AG04449 (cell line): Measurements from ENCODE around the gene PTPN4.

Experiments
- CTCF ChIA-PET: fragments of 350-600 bp; formaldehyde crosslinking; extraction: SDS; loops from one replicate; lab custom pipeline; 2021; ENCODE audit warnings: antibody characterized with exemption; lab: Yijun Ruan, JAX
- POLR2A ChIA-PET: fragments of 400-600, 350-600 bp; formaldehyde crosslinking; extraction: SDS; loops from one replicate; lab custom pipeline; 2020; ENCODE audit warnings: antibody characterized with exemption, inconsistent platforms; lab: Yijun Ruan, JAX
- DNase-seq: peaks from one replicate; pipeline ENCODE4 v3.0.0-alpha.2; 2010; ENCODE audit warnings: low read depth, low spot score
- H3K4me3 ChIP-seq: 2 replicates; pipeline ENCODE4 v1.5.1; 2011; ENCODE audit warnings: low read depth, mild to moderate bottlenecking, control low read depth, low read length
- TF ChIP-seq, protein P1 (sequence below): IDR thresholded peaks from one replicate; pipeline ENCODE4 v1.5.1; 2011; ENCODE audit warnings: mild to moderate bottlenecking, moderate library complexity, low read length, control low read depth, inconsistent platforms; ENCODE audit not compliant: insufficient read depth; ENCODE audit errors: missing control alignments

PTPN4 gene

GRCh38 chr2:119764832-119765231, 5.1 kb downstream of the PTPN4 start:
- no peak for DNase-seq
- POLR2A ChIA-PET: no interaction called here
- CTCF ChIA-PET: interaction anchor here (1.9 kb wide), 1 partner anchor 60 kb away, joined by 4 read pairs; no protein-coding TSS in a partner anchor
- TF ChIP-seq, protein P1, sequence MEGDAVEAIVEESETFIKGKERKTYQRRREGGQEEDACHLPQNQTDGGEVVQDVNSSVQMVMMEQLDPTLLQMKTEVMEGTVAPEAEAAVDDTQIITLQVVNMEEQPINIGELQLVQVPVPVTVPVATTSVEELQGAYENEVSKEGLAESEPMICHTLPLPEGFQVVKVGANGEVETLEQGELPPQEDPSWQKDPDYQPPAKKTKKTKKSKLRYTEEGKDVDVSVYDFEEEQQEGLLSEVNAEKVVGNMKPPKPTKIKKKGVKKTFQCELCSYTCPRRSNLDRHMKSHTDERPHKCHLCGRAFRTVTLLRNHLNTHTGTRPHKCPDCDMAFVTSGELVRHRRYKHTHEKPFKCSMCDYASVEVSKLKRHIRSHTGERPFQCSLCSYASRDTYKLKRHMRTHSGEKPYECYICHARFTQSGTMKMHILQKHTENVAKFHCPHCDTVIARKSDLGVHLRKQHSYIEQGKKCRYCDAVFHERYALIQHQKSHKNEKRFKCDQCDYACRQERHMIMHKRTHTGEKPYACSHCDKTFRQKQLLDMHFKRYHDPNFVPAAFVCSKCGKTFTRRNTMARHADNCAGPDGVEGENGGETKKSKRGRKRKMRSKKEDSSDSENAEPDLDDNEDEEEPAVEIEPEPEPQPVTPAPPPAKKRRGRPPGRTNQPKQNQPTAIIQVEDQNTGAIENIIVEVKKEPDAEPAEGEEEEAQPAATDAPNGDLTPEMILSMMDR: no peak
- no peak overlapping the region for H3K4me3 ChIP-seq

GRCh38 chr2:119765433-119766002, 5.8 kb downstream of the PTPN4 start:
- H3K4me3 ChIP-seq: no peak overlapping the region
- no peak for DNase-seq
- POLR2A ChIA-PET: no interaction called here
- TF ChIP-seq, protein P1: no peak
- CTCF ChIA-PET: interaction anchor here (1.9 kb wide), 1 partner anchor 59 kb away, joined by 4 read pairs; no protein-coding TSS in a partner anchor

- TF ChIP-seq, protein P1: no peak
- POLR2A ChIA-PET: no interaction called here
- CTCF ChIA-PET: interaction anchor here (2.0 kb wide), 1 partner anchor 14 kb away, joined by 4 read pairs; no protein-coding TSS in a partner anchor
- H3K4me3 ChIP-seq: no peak overlapping the region
- no peak for DNase-seq
Observed at GRCh38 chr2:119766944-119767343, 7.2 kb downstream of the PTPN4 start.

DNA sequence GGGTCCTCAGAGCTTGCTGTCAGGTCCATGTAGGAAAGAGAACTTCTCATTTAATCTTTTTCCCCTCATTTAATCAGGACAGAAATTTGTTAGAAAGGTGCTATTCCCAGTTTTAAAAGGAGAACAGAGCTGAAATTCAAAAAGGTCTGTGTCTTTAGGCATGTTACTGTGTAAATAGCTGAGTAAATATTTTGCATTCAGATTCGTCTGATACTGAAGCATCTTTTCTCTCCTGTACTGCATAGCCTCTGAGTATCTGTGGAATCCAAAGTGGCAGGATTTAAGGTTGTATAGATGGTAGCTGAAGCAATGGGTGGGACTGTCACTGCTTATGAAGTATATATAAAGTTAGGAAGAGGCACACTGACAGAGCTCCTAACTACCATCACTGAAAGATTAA, 9.0 kb downstream of the PTPN4 start:
- TF ChIP-seq, protein P1: no peak
- POLR2A ChIA-PET: interaction anchor here (1.2 kb wide), 1 partner anchor 9 kb away, joined by 4 read pairs; the partner anchor contains the start of gene PTPN4
- no peak overlapping the region for H3K4me3 ChIP-seq
- no peak for DNase-seq
- CTCF ChIA-PET: interaction anchor here (1.0 to 2.0 kb wide), 5 partner anchors 9 to 341 kb away, joined by 3 to 4 read pairs (median 3); partner anchors contain the start of gene PTPN4

DNA sequence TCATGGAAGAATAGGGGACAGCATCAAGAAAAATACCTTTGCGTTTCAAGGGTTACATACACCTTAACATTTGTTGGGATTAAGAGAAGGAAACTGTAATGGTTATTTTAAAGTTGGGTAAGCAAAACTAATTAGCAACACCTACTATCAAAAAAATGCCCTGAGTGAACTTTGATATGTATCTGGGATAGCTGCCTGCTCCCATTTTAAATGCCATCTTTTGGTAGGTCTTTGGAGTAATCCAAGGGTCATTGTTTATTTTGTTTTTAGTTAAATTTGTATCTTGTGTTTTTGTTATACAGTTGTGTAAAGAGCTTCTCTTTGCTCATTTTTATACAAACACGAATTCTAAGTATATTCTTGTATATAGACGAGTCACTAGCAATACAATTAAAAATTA, 9.9 kb downstream of the PTPN4 start:
- no peak for DNase-seq
- H3K4me3 ChIP-seq: no peak overlapping the region
- TF ChIP-seq, protein P1: no peak
- ChIA-PET POLR2A (interaction anchor here (1.2 kb wide), 1 partner anchor 10 kb away, joined by 4 read pairs; the partner anchor contains the start of gene PTPN4), CTCF (interaction anchor here (1.0 to 1.1 kb wide), 3 partner anchors 8 to 340 kb away, joined by 3 read pairs; partner anchors contain the start of gene PTPN4)

- no peak for DNase-seq
- TF ChIP-seq, protein P1: no peak
- POLR2A ChIA-PET: no interaction called here
- no peak overlapping the region for H3K4me3 ChIP-seq
- CTCF ChIA-PET: interaction anchor here (1.2 to 1.9 kb wide), 2 partner anchors 17 to 48 kb away, joined by 3 to 4 read pairs; no protein-coding TSS in a partner anchor
Observed at GRCh38 chr2:119771331-119771730, 11.6 kb downstream of the PTPN4 start.
